B cell (primary cell): ENCODE measurements around the gene MUC13.

Experiments
- CTCF ChIP-seq: fragments of 200-600 bp; IDR thresholded peaks from one replicate; pipeline ENCODE4 v1.8.0; 2022; ENCODE audit warnings: antibody characterized with exemption, mild to moderate bottlenecking
- EZH2 ChIP-seq: IDR thresholded peaks from 2 replicates; pipeline ENCODE4 v1.6.1; 2012; ENCODE audit warnings: borderline replicate concordance, low read depth, mild to moderate bottlenecking, moderate library complexity, low read length; ENCODE audit not compliant: insufficient read depth, poor library complexity, severe bottlenecking

GRCh38 chr3:124893526-124893925 lies 41.0 kb downstream of the MUC13 start:
- TF ChIP-seq EZH2 = no peak
- TF ChIP-seq CTCF = no peak
